ENCODE data around the gene SH2D3A.

DNA sequence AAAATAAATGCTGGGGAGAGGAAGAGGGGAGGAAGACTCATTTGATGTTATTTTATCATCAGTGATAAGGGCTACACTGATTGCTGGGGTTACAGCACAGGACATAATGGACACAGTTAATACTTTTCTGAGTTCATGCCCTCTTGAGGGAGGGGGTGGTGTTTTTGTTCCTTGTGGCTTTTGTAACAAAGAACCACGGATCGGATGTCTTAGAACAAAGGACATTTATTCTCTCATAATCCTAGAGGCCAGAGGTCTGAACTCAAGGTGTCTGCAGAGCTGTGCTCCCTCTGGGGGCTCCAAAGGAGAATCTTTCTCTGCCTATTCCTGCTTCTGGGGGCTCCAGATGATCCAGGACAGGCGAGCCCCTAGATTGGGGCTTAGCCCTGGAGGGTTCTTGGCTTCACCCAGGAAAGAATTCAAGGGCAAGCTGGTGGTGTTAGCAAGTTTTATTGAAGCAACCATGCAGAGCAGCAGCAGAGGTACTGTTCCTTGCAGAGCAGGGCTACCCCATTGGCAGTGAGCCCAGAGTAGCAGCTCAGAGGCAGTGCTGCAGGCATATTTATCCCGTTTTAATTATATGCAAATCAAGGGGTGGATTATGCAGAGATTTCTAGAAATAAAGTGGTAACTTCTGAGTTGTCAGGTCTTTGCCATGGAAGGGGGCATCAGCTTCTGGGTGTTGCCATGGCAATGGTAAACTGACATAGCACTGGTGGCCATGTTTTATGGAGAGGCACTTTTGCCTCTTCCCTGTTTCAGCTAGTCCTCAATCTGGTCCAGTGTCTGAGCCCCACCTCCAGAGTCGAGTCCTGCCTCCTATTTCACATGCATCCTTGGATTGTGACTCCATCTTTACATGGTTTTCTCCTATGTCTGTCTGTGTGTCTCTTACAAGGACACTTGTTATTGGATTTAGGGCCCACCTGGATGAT lies 23.2 kb upstream of the SH2D3A start:
- TF ChIP-seq EZH2 (IDR thresholded peaks at IDR 0.05; ENCODE audit: borderline replicate concordance, low read depth, low read length, poor library complexity, severe bottlenecking): no peak
- TF ChIP-seq, protein P1, sequence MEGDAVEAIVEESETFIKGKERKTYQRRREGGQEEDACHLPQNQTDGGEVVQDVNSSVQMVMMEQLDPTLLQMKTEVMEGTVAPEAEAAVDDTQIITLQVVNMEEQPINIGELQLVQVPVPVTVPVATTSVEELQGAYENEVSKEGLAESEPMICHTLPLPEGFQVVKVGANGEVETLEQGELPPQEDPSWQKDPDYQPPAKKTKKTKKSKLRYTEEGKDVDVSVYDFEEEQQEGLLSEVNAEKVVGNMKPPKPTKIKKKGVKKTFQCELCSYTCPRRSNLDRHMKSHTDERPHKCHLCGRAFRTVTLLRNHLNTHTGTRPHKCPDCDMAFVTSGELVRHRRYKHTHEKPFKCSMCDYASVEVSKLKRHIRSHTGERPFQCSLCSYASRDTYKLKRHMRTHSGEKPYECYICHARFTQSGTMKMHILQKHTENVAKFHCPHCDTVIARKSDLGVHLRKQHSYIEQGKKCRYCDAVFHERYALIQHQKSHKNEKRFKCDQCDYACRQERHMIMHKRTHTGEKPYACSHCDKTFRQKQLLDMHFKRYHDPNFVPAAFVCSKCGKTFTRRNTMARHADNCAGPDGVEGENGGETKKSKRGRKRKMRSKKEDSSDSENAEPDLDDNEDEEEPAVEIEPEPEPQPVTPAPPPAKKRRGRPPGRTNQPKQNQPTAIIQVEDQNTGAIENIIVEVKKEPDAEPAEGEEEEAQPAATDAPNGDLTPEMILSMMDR (conservative IDR thresholded peaks at IDR 0.05; ENCODE audit: low read depth, low read length): no peak

Data from A673 (cell line).